Measurements from ENCODE around the gene ZNF800. TPM values are rescaled to one million over a fixed set of nuclear protein-coding genes. Genes with fewer than 3 reads are reported as not detected.

The ZNF800 gene
- total and polyA plus RNA-seq, 4 donors: 7.7 to 34.8 (median 20.6) TPM

- Histone ChIP-seq H3K27me3 (ENCODE audit: control insufficient read depth in 3 of 3, insufficient read depth in 3 of 3, low read length in 2 of 3) (no peaks in the 10 kb centered on the region), H3K27ac (ENCODE audit: low read depth in 1 of 2, low read length in 1 of 2) (no peak overlapping the region), H3K4me1 (ENCODE audit: control insufficient read depth in 5 of 5, insufficient read depth in 5 of 5, low read length in 5 of 5) (peaks cover 0 to 11% (median 0%) of the 10 kb centered on the region in 5 donors), H3K9ac (ENCODE audit: insufficient read depth in 1 of 2, low read length in 2 of 2) (no peak overlapping the region), H3K4me3 (no peak overlapping the region), H3K9me3 (ENCODE audit: control insufficient read depth in 4 of 4, insufficient read depth in 3 of 4, low read length in 3 of 4) (no peaks in the 10 kb centered on the region), H3K36me3 (ENCODE audit: control insufficient read depth in 4 of 4, insufficient read depth in 4 of 4, low read length in 4 of 4) (peaks cover 0 to 13% (median 2%) of the 10 kb centered on the region in 4 donors)
- DNase-seq (no peak), ATAC-seq (ENCODE audit: insufficient read depth, low FRiP score) (no peak)
- TF ChIP-seq, protein P1, sequence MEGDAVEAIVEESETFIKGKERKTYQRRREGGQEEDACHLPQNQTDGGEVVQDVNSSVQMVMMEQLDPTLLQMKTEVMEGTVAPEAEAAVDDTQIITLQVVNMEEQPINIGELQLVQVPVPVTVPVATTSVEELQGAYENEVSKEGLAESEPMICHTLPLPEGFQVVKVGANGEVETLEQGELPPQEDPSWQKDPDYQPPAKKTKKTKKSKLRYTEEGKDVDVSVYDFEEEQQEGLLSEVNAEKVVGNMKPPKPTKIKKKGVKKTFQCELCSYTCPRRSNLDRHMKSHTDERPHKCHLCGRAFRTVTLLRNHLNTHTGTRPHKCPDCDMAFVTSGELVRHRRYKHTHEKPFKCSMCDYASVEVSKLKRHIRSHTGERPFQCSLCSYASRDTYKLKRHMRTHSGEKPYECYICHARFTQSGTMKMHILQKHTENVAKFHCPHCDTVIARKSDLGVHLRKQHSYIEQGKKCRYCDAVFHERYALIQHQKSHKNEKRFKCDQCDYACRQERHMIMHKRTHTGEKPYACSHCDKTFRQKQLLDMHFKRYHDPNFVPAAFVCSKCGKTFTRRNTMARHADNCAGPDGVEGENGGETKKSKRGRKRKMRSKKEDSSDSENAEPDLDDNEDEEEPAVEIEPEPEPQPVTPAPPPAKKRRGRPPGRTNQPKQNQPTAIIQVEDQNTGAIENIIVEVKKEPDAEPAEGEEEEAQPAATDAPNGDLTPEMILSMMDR (IDR thresholded peaks at IDR 0.05; ENCODE audit: control extremely low read depth, extremely low read depth): no peak
- 89 to 97% methylated on average over 2 of the region's 2 CpGs for WGBS, 2 donors
Measured at GRCh38 chr7:127379642-127380041, 12.9 kb downstream of the ZNF800 start.

DNA sequence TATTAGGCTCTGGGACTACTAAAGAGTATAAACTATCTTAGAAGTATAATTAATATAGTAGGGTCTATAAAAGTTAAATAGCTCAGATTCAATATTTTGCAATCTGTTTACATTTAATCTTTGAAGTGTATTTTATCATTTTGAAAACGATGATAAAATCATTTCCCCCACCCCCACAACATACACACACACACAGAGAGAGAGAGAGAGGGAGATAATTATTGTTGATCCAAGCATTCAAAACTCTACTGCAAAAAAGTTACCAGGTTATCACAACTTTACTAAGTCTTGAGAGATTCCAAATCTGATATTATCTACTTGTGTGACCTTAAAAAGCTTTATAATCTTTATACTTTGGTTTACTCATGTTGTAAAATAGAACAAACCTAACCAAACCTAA lies 14.0 kb downstream of the ZNF800 start:
- ATAC-seq (ENCODE audit: insufficient read depth, low FRiP score) (no peak), DNase-seq (no peak)
- TF ChIP-seq, protein P1 (IDR thresholded peaks at IDR 0.05; ENCODE audit: control extremely low read depth, extremely low read depth): no peak
- Histone ChIP-seq H3K4me1 (ENCODE audit: control insufficient read depth in 5 of 5, insufficient read depth in 5 of 5, low read length in 5 of 5) (peaks cover 0 to 11% (median 0%) of the 10 kb centered on the region in 5 donors), H3K9ac (ENCODE audit: insufficient read depth in 1 of 2, low read length in 2 of 2) (no peak overlapping the region), H3K9me3 (ENCODE audit: control insufficient read depth in 4 of 4, insufficient read depth in 3 of 4, low read length in 3 of 4) (no peaks in the 10 kb centered on the region), H3K4me3 (no peak overlapping the region), H3K27ac (ENCODE audit: low read depth in 1 of 2, low read length in 1 of 2) (no peak overlapping the region), H3K27me3 (ENCODE audit: control insufficient read depth in 3 of 3, insufficient read depth in 3 of 3, low read length in 2 of 3) (no peaks in the 10 kb centered on the region), H3K36me3 (ENCODE audit: control insufficient read depth in 4 of 4, insufficient read depth in 4 of 4, low read length in 4 of 4) (peaks cover 7 to 24% (median 10%) of the 10 kb centered on the region in 4 donors)
- 47 to 61% methylated on average over 1 of the region's 1 CpG for WGBS, 2 donors

GRCh38 chr7:127377425-127377824 lies 15.1 kb downstream of the ZNF800 start:
- H3K4me1 ChIP-seq (ENCODE audit: control insufficient read depth in 5 of 5, insufficient read depth in 5 of 5, low read length in 5 of 5): peaks cover 0 to 5% (median 0%) of the 10 kb centered on the region in 5 donors
- no peak overlapping the region for H3K4me3 ChIP-seq
- DNase-seq (no peak), ATAC-seq (ENCODE audit: insufficient read depth, low FRiP score) (no peak)
- peaks cover 5 to 25% (median 17%) of the 10 kb centered on the region in 4 donors for H3K36me3 ChIP-seq (ENCODE audit: control insufficient read depth in 4 of 4, insufficient read depth in 4 of 4, low read length in 4 of 4)
- H3K9ac ChIP-seq (ENCODE audit: insufficient read depth in 1 of 2, low read length in 2 of 2): no peak overlapping the region
- whole genome bisulfite sequencing, 2 donors: 0% methylated on average over 1 of the region's 1 CpG
- H3K27ac ChIP-seq (ENCODE audit: low read depth in 1 of 2, low read length in 1 of 2): no peak overlapping the region
- TF ChIP-seq, protein P1 (IDR thresholded peaks at IDR 0.05; ENCODE audit: control extremely low read depth, extremely low read depth): no peak
- no peaks in the 10 kb centered on the region for H3K9me3 ChIP-seq (ENCODE audit: control insufficient read depth in 4 of 4, insufficient read depth in 3 of 4, low read length in 3 of 4)
- no peaks in the 10 kb centered on the region for H3K27me3 ChIP-seq (ENCODE audit: control insufficient read depth in 3 of 3, insufficient read depth in 3 of 3, low read length in 2 of 3)

DNA sequence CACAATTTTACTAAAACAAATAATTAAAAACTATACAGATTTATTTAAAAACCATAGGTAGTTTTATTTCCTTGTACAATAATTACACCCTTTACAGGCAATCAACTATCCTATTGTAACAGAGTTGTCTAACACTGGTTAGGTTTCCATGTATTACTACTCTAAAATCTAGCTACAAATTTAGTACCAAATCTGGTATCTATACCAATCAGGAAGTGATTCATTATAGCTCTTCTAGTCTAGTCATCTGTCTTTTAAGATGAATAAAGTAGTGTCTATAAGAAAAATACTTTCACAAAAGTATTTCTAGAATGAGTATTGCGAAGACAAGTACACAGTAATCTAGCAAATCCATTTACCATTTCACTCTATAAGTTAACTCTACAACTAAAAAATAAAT lies 16.9 kb downstream of the ZNF800 start:
- Histone ChIP-seq H3K9me3 (ENCODE audit: control insufficient read depth in 4 of 4, insufficient read depth in 3 of 4, low read length in 3 of 4) (no peaks in the 10 kb centered on the region), H3K4me3 (no peak overlapping the region), H3K27ac (ENCODE audit: low read depth in 1 of 2, low read length in 1 of 2) (no peak overlapping the region), H3K27me3 (ENCODE audit: control insufficient read depth in 3 of 3, insufficient read depth in 3 of 3, low read length in 2 of 3) (no peaks in the 10 kb centered on the region), H3K4me1 (ENCODE audit: control insufficient read depth in 5 of 5, insufficient read depth in 5 of 5, low read length in 5 of 5) (peaks cover 0 to 5% (median 0%) of the 10 kb centered on the region in 5 donors), H3K9ac (ENCODE audit: insufficient read depth in 1 of 2, low read length in 2 of 2) (no peak overlapping the region), H3K36me3 (ENCODE audit: control insufficient read depth in 4 of 4, insufficient read depth in 4 of 4, low read length in 4 of 4) (peaks cover 4 to 25% (median 19%) of the 10 kb centered on the region in 4 donors)
- no peak for DNase-seq
- no peak for ATAC-seq (ENCODE audit: insufficient read depth, low FRiP score)
- TF ChIP-seq, protein P1 (IDR thresholded peaks at IDR 0.05; ENCODE audit: control extremely low read depth, extremely low read depth): no peak
- 98 to 100% methylated on average over 1 of the region's 1 CpG for WGBS, 2 donors

Measured in lung (tissue), 12 donors.